IMR-90 (cell line): Measurements from ENCODE around the gene ALX4. TPM values are rescaled to one million over a fixed set of nuclear protein-coding genes. Genes with fewer than 3 reads are reported as not detected.

Experiments used
- ATAC-seq: fragments of 200-7000 bp; cut with Tn5 transposase; 2 replicates; pipeline ENCODE4 v1.9.1; 2020; ENCODE audit warnings: low read depth, mild to moderate bottlenecking, moderate library complexity
- BruUV-seq: library from RNA; stranded (reverse); fragments of 400-500 nt; replicated peaks from 2 replicates; lab custom pipeline; 2021; lab: Mats Ljungman, UMichigan
- CTCF ChIA-PET: fragments of 300-600 bp; formaldehyde crosslinking; extraction: SDS; loops from one replicate; lab custom pipeline; 2021; ENCODE audit warnings: antibody characterized with exemption; lab: Yijun Ruan, JAX
- POLR2A ChIA-PET: fragments of 300-600 bp; sonication (Branson Sonifier 250); formaldehyde crosslinking; loops from one replicate; lab custom pipeline; 2022; ENCODE audit warnings: antibody characterized with exemption; ENCODE audit not compliant: unreplicated experiment; lab: Charles Lee
- DNase-seq: peaks from one replicate; pipeline ENCODE4 v3.0.0; 2013
- H2AFZ ChIP-seq: replicated peaks from 2 replicates; pipeline ENCODE3; 2013; ENCODE audit warnings: low read length, mild to moderate bottlenecking; ENCODE audit not compliant: poor library complexity
- H2AK5ac ChIP-seq: 2 replicates; pipeline ENCODE4 v1.6.1; 2013; ENCODE audit warnings: low read depth, low read length, inconsistent platforms
- H2AK9ac ChIP-seq: replicated peaks from 2 replicates; pipeline ENCODE3; 2013; ENCODE audit warnings: mild to moderate bottlenecking, low read depth, low read length, moderate library complexity; ENCODE audit not compliant: poor library complexity
- H2BK120ac ChIP-seq: 2 replicates; pipeline ENCODE4 v1.6.1; 2013; ENCODE audit warnings: low read depth, low read length, inconsistent platforms
- H2BK15ac ChIP-seq: 3 replicates; pipeline ENCODE4 v1.6.1; 2013; ENCODE audit warnings: low read depth, low read length, inconsistent platforms
- H2BK20ac ChIP-seq: 2 replicates; pipeline ENCODE4 v1.6.1; 2013; ENCODE audit warnings: low read depth, mild to moderate bottlenecking, inconsistent platforms, low read length, moderate library complexity
- H2BK5ac ChIP-seq: 2 replicates; pipeline ENCODE4 v1.6.1; 2013; ENCODE audit warnings: mild to moderate bottlenecking, low read depth, low read length, inconsistent platforms; ENCODE audit not compliant: poor library complexity, severe bottlenecking
- H3K14ac ChIP-seq: replicated peaks from 2 replicates; pipeline ENCODE4 v1.6.1; 2013; ENCODE audit warnings: low read depth, low read length, inconsistent platforms
- H3K18ac ChIP-seq: 2 replicates; pipeline ENCODE4 v1.6.1; 2013; ENCODE audit warnings: low read depth, low read length, control low read depth
- H3K23ac ChIP-seq: 2 replicates; pipeline ENCODE4 v1.6.1; 2013; ENCODE audit warnings: low read depth, low read length, inconsistent platforms
- H3K27ac ChIP-seq: 2 replicates; pipeline ENCODE4 v1.5.1; 2013; ENCODE audit warnings: mild to moderate bottlenecking, control low read depth, low read length; ENCODE audit not compliant: insufficient read depth
- H3K27me3 ChIP-seq: 2 replicates; pipeline ENCODE4 v1.6.1; 2013; ENCODE audit warnings: low read length; ENCODE audit not compliant: control insufficient read depth, insufficient read depth
- H3K36me3 ChIP-seq: 2 replicates; pipeline ENCODE4 v1.6.1; 2013; ENCODE audit warnings: low read length, mixed read lengths; ENCODE audit not compliant: control insufficient read depth, insufficient read depth
- H3K4ac ChIP-seq: 2 replicates; pipeline ENCODE4 v1.6.1; 2013; ENCODE audit warnings: low read depth, low read length, inconsistent platforms
- H3K4me1 ChIP-seq: 2 replicates; pipeline ENCODE4 v1.6.1; 2013; ENCODE audit warnings: low read length, mixed read lengths; ENCODE audit not compliant: control insufficient read depth, insufficient read depth
- H3K4me2 ChIP-seq: 2 replicates; pipeline ENCODE4 v1.6.1; 2013; ENCODE audit warnings: low read depth, mild to moderate bottlenecking, control low read depth, low read length, moderate library complexity
- H3K4me3 ChIP-seq: 2 replicates; pipeline ENCODE4 v1.5.1; 2013; ENCODE audit warnings: low read depth, mild to moderate bottlenecking, control low read depth, low read length, moderate library complexity; ENCODE audit not compliant: insufficient read depth
- H3K56ac ChIP-seq: 2 replicates; pipeline ENCODE4 v1.6.1; 2013; ENCODE audit warnings: low read length, inconsistent platforms; ENCODE audit not compliant: insufficient read depth; ENCODE audit errors: extremely low read depth
- H3K79me1 ChIP-seq, 2 experiments: 2 replicates each; pipeline ENCODE4 v1.6.1; 2013; ENCODE audit warnings: low read length in 2 of 2, inconsistent platforms in 1 of 2, low read depth in 1 of 2
- H3K9ac ChIP-seq: 2 replicates; pipeline ENCODE4 v1.6.1; 2013; ENCODE audit warnings: low read depth, low read length, control low read depth
- H3K9me1 ChIP-seq: 2 replicates; pipeline ENCODE4 v1.6.1; 2013; ENCODE audit warnings: low read length, inconsistent platforms; ENCODE audit not compliant: insufficient read depth
- H3K9me3 ChIP-seq: 2 replicates; pipeline ENCODE4 v1.6.1; 2013; ENCODE audit warnings: low read length; ENCODE audit not compliant: control insufficient read depth, insufficient read depth
- H4K20me1 ChIP-seq: 2 replicates; pipeline ENCODE4 v1.6.1; 2013; ENCODE audit warnings: low read length, inconsistent platforms; ENCODE audit not compliant: insufficient read depth
- H4K5ac ChIP-seq: 2 replicates; pipeline ENCODE4 v1.6.1; 2013; ENCODE audit warnings: mild to moderate bottlenecking, low read depth, low read length, control low read depth
- H4K8ac ChIP-seq, 2 experiments: 2 replicates each; pipeline ENCODE4 v1.6.1; 2013; ENCODE audit warnings: low read depth in 2 of 2, low read length in 2 of 2, control low read depth in 1 of 2, inconsistent platforms in 1 of 2
- H4K91ac ChIP-seq: 2 replicates; pipeline ENCODE4 v1.6.1; 2013; ENCODE audit warnings: low read depth, low read length, inconsistent platforms; ENCODE audit not compliant: insufficient read depth
- BHLHE40 ChIP-seq: fragments of 150-350 bp; IDR thresholded peaks from 2 replicates; pipeline ENCODE4 v1.6.1; 2016; ENCODE audit warnings: mild to moderate bottlenecking, low read depth, low read length
- MAFK ChIP-seq: IDR thresholded peaks from 2 replicates; pipeline ENCODE4 v1.6.1; 2012; ENCODE audit warnings: low read depth, low read length, improper control_type of control experiment
- SMC3 ChIP-seq: fragments of 150-350 bp; IDR thresholded peaks from 2 replicates; pipeline ENCODE4 v1.6.1; 2016; ENCODE audit warnings: low read depth, mild to moderate bottlenecking, antibody characterized with exemption, low read length, moderate library complexity
- WGBS, 2 experiments: methylation state at CpG; one replicate each; pipeline versions ENCODE4 v1.1.5 to v1.1.7; 2013; ENCODE audit warnings: missing lambda C conversion rate in 2 of 2; ENCODE audit not compliant: insufficient read length in 1 of 2; ENCODE audit errors: extremely low coverage in 2 of 2; 5-methylcytosine and 5-hydroxymethylcytosine counted together
- dilution Hi-C: fragments of 300-500 bp; cut with HindIII; formaldehyde crosslinking; loops from one replicate; pipeline ENCODE4 v1.14.3; 2018; ENCODE audit warnings: low sequenced_read_pairs; ENCODE audit not compliant: unreplicated experiment
- in situ Hi-C: fragments of 300-500 bp; cut with MboI; formaldehyde crosslinking; loops from 3 replicates; pipeline ENCODE4 v1.14.3; 2019; ENCODE audit warnings: low sequenced_read_pairs, inconsistent platforms, mixed read lengths
- intact Hi-C: fragments of 100-400 bp; cut with micrococcal nuclease; formaldehyde crosslinking; loops from 2 replicates; pipeline ENCODE4 v1.10.0; 2022
- polyA plus RNA-seq, 3 experiments: library from polyadenylated mRNA; depleted of rRNA; stranded (reverse); fragments of >200 nt; gene quantifications; 2 replicates each; pipeline ENCODE4 v1.2.3, GENCODE V29; 2012; ENCODE audit warnings: low replicate concordance in 1 of 3
- total RNA-seq: library from RNA; depleted of rRNA; stranded (reverse); fragments of >200 nt; gene quantifications from 2 replicates; pipeline ENCODE4 v1.2.3, GENCODE V29; 2012

The ALX4 gene
- total and polyA plus RNA-seq, 2 of the 4 experiments (the other 2 are of a cell fraction): not detected

DNA sequence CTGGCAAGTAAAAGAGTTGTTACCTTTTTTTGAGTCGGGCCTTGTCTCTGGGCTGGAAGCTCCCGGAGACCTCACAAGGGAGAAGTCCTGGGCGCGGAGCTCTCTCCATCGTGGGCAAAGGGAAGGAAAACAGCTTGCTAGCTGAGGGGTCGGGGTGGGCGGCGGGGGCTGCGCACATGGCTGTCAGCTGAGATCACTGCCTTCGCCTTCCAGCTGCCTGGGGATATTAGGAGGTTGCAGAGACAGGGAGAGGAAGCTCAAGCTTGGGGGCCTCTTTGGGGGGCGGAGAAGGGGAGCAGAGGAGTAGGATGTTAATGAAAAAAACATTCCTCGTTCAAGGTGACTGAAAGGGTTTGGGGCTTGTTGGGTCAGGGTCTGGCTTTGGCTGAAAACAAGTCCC, 49.2 kb upstream of the ALX4 start:
- Histone ChIP-seq H4K5ac (no peak overlapping the region), H3K4me2 (no peak overlapping the region), H3K23ac (no peak overlapping the region), H3K18ac (no peak overlapping the region), H2BK20ac (no peak overlapping the region), H4K91ac (no peak overlapping the region), H2AK9ac (no peak overlapping the region), H2BK15ac (no peak overlapping the region), H2AFZ (no peak overlapping the region), H3K27me3 (peaks cover 45% of the 10 kb centered on the region), H3K9me1 (no peaks in the 10 kb centered on the region), H4K20me1 (no peaks in the 10 kb centered on the region), H3K79me1 (no peaks in the 10 kb centered on the region), H2BK5ac (no peak overlapping the region), H3K56ac (no peak overlapping the region), H3K4ac (no peak overlapping the region), H3K14ac (no peak overlapping the region), H4K8ac (no peak overlapping the region), H3K27ac (no peak overlapping the region), H3K9me3 (no peaks in the 10 kb centered on the region; the same call in 1 of the 2 replicates), H2BK120ac (no peak overlapping the region), H3K4me1 (no peaks in the 10 kb centered on the region), H3K9ac (no peak overlapping the region), H3K4me3 (no peak overlapping the region), H3K36me3 (no peaks in the 10 kb centered on the region), H2AK5ac (no peak overlapping the region)
- in situ Hi-C loops: no loop called here
- dilution Hi-C loops: no loop called here
- ATAC-seq (no peak), DNase-seq (no peak)
- 71% methylated on average over 1 of the region's 12 CpGs; no CpG with 5 or more reads in 1 of the 2 experiments for WGBS, 2 experiments
- CTCF ChIA-PET: no interaction called here
- POLR2A ChIA-PET: no interaction called here
- TF ChIP-seq SMC3 (no peak), BHLHE40 (no peak), MAFK (no peak)
- BruUV-seq: no TSS peak
- intact Hi-C loops: no loop called here
